ENCODE measurements around the gene SLC6A18. TPM values are rescaled to one million over a fixed set of nuclear protein-coding genes. Genes with fewer than 3 reads are reported as not detected.

SLC6A18 gene, protein sequence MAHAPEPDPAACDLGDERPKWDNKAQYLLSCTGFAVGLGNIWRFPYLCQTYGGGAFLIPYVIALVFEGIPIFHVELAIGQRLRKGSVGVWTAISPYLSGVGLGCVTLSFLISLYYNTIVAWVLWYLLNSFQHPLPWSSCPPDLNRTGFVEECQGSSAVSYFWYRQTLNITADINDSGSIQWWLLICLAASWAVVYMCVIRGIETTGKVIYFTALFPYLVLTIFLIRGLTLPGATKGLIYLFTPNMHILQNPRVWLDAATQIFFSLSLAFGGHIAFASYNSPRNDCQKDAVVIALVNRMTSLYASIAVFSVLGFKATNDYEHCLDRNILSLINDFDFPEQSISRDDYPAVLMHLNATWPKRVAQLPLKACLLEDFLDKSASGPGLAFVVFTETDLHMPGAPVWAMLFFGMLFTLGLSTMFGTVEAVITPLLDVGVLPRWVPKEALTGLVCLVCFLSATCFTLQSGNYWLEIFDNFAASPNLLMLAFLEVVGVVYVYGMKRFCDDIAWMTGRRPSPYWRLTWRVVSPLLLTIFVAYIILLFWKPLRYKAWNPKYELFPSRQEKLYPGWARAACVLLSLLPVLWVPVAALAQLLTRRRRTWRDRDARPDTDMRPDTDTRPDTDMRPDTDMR
- total RNA-seq (2022; extraction: Qiagen RNA extraction; ENCODE audit: low read depth): not detected in 5 replicates

DNA sequence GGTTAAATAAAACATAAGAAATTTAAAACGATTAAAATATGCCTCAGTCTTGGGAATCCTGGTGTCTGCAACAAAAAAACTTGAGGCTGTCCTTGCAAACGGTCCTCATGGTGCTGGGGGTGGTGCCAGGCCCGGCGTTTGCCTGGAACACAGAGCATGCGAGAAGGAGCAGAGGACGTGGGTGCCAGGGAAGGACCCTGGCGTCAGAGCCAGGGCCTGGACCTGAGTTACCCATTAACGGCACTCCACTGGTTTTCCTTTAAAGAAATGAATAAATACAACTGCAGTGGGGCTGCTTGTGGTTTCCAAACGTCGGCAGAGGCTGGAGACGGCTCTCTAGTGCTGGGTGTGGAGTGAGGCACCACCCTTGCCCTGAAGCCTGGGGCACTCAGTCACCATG lies at the start of gene SLC6A18:
SLC6A18 (plus strand) TSS at position 301 of the 400 bp plus-strand sequence; CDS start at position 398, 97 bp downstream.

GRCh38 chr5:1201327-1202025 lies 23.7 kb upstream of the SLC6A18 start, which contains the start of gene SLC6A19:
TSS of gene SLC6A19 (plus strand) at chr5:1201595. CDS start at chr5:1201651, 56 bp downstream.

DNA sequence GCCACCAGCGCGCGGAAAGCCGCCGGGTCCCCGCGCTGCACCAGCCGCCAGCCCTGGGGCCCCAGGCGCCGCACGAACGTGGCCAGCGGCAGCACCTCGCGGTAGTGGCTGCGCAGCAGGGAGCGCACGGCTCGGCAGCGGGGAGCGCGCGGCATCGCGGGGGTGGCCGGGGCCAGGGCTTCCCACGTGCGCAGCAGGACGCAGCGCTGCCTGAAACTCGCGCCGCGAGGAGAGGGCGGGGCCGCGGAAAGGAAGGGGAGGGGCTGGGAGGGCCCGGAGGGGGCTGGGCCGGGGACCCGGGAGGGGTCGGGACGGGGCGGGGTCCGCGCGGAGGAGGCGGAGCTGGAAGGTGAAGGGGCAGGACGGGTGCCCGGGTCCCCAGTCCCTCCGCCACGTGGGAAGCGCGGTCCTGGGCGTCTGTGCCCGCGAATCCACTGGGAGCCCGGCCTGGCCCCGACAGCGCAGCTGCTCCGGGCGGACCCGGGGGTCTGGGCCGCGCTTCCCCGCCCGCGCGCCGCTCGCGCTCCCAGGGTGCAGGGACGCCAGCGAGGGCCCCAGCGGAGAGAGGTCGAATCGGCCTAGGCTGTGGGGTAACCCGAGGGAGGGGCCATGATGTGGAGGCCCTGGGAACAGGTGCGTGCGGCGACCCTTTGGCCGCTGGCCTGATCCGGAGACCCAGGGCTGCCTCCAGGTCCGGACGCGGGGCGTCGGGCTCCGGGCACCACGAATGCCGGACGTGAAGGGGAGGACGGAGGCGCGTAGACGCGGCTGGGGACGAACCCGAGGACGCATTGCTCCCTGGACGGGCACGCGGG lies 69.9 kb downstream of the SLC6A18 start, which contains the start of gene TERT:
TERT (minus strand) TSS at position 234 of the 815 bp plus-strand sequence; CDS start at position 155, 79 bp downstream.

Other genes with a start within 250 kb of the SLC6A18 start
- 8.7 to 13.3 TPM (median 10.7 TPM) in 5 replicates for gene NKD2, start 216.6 kb upstream of the SLC6A18 start, total RNA-seq (2022; extraction: Qiagen RNA extraction; ENCODE audit: low read depth)
- 22.9 to 29.7 TPM (median 29.1 TPM) in 5 replicates for gene SLC12A7, start 113.3 kb upstream of the SLC6A18 start, total RNA-seq (2022; extraction: Qiagen RNA extraction; ENCODE audit: low read depth)
- not detected in 5 replicates for gene SLC6A19, start 23.8 kb upstream of the SLC6A18 start, total RNA-seq (2022; extraction: Qiagen RNA extraction; ENCODE audit: low read depth)
- gene TERT, start 69.7 kb downstream of the SLC6A18 start, total RNA-seq (2022; extraction: Qiagen RNA extraction; ENCODE audit: low read depth): 1.8 to 4.0 TPM (median 3.3 TPM) in 5 replicates
- 155 to 185 TPM (median 164 TPM) in 5 replicates for gene CLPTM1L, start 119.7 kb downstream of the SLC6A18 start, total RNA-seq (2022; extraction: Qiagen RNA extraction; ENCODE audit: low read depth)
- gene SLC6A3, start 220.1 kb downstream of the SLC6A18 start, total RNA-seq (2022; extraction: Qiagen RNA extraction; ENCODE audit: low read depth): 0.09 to 0.25 TPM (median 0.10 TPM) in 5 replicates

All from A549 treated with DMSO at 1 μM for 4 hours (cell line).